NCI-H2227 treated with DMSO at 0.1 percent for 48 hours (cell line): ENCODE results near the gene FAXDC2.
A peak's percentile ranks its signal among the peaks of the same experiment; 100 is the strongest.

Experiments
- DNase-seq: peaks from one replicate; lab custom pipeline; 2025; lab: John Stamatoyannopoulos, UW

Gene FAXDC2, protein sequence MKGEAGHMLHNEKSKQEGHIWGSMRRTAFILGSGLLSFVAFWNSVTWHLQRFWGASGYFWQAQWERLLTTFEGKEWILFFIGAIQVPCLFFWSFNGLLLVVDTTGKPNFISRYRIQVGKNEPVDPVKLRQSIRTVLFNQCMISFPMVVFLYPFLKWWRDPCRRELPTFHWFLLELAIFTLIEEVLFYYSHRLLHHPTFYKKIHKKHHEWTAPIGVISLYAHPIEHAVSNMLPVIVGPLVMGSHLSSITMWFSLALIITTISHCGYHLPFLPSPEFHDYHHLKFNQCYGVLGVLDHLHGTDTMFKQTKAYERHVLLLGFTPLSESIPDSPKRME

DNA sequence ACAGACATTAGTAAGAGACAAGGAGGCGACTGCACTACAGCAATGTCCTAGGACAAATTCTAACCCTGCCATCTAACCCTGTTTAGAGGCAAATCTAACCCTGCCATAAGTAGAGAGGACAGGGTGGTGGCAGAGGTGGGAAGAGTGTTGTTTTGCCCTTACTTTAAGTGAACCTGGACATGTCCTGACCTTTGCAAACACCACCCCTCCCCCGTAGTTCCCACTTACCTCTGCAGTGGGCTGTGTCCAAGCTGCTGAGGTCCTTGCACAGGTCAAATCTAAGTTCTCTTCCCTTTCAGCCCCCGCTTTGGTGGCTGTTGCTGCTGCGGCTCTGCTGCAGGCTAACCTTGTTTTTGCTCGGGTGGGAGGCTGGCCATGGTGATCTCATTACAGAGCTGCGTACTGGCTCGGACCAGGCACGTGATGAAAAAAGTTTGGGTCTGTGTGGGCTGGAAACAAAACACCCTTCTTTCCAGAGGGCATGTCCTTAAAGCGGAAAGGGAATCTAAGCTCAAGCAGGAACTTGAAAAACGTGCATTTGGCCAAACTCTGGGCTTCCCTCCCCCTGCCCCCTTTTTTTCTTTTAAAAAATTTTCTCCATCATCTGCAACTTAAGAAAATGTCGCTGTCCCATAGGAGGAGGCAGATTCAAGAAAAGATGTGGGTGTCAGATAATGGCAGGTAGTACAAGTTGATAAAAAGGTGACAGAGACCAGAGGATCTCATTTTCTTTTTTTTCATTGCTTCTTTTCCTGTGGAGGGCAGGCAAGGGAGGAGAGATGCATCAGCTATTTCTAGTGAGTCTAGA lies at the start of gene FAXDC2:
Gene FAXDC2, minus strand, starts transcription at position 349 of the 808 bp plus-strand sequence. CDS start 12,425 bp downstream, outside the sequence.
- DNase-seq = no peak

DNA sequence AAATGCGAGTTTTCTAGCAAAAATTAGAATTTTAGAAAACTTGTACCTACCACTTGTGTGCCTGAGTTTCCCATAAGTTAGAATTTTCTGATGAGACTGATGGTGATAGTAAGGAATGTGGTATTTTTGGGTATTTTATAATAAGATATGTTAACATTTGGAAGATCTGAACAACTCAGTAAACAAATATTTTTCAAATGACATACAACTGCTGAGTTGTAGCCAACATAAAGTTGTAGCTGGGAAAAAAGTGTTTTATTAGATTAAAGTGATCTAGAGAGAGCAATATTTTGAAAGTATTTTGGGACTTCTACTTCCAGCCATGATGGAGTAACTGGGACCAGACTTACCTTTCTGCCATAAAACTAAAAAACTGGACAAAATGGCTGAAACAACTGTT lies 49.7 kb upstream of the FAXDC2 start:
- no peak for DNase-seq

DNA sequence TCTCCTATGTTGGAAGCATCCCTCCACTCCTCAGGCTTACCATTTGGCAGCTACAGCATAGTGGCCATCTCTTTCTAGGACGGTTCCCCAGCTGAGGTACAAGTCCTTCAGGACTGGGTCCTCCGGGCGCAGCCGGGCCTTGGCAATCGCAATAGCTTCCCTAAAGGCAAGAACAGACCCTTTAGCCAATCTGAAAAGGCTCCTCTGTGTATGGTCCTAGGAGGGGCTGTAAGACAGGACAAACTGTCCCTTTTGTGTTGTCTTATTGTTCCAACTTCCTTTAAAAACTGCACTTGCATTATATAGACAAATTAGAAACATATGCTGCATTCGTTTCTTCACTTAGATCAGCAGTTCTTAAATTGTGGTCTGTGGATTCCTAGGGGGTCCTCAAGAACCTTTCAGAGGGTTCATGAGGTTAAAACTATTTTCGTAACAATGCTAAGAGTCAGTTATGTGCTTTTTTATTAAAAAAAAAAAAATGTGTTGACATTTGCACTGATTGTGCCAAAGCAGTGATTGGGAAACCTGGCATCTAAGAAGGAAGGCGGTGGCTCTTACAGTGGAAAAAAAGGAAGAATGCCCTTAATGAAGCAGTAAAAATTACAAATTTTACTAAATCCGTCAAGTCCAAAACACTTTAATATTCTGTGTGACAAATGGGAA lies 48.9 kb upstream of the FAXDC2 start:
- DNase-seq = no peak

DNA sequence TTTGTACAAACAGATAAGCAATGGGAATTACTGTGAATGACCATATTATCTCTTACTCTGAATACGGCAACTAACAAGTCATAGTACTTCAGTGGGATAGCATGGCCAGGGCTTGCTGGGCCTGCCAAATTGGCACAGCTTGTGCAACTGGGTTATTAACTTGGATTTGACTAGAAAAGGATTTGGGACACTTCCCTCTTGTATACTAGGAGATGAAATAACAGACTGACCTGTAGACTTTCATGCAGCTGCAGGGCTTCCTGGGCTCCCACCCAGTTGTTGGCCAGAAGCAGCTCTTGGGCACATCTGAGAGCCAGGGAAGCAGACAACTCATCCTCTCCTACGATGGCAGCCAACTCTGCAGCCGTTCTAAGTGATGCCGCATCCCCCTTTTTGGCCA lies 47.8 kb upstream of the FAXDC2 start:
- no peak for DNase-seq

DNA sequence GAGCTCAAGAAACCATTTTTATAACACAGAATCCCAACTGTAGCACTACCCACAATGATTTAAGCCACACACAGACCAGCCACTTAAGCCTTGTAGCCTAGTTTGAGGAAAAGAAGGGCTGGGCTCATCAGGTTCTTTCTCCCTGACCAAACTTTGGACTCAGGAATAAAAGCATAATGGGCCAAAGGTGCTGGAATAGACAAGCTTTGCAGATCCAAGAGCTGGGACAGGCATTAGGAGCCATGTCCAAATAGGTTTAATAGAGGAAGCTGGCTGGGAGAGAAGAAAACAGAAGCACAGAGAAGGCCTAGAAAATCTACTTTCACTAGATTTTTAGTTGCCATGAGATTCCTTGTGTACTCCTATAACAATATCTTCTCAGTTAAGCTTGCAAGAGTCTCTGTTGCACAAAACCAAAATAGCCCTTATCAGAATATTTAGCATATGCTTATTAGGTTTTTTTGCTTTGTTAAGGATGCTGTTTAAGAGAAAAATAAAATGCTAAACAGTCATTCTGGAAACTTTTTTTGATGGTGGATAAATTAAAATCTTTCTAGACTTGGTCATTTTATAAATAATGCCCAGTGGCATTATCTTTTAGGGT lies 46.3 kb upstream of the FAXDC2 start:
- no peak for DNase-seq

DNA sequence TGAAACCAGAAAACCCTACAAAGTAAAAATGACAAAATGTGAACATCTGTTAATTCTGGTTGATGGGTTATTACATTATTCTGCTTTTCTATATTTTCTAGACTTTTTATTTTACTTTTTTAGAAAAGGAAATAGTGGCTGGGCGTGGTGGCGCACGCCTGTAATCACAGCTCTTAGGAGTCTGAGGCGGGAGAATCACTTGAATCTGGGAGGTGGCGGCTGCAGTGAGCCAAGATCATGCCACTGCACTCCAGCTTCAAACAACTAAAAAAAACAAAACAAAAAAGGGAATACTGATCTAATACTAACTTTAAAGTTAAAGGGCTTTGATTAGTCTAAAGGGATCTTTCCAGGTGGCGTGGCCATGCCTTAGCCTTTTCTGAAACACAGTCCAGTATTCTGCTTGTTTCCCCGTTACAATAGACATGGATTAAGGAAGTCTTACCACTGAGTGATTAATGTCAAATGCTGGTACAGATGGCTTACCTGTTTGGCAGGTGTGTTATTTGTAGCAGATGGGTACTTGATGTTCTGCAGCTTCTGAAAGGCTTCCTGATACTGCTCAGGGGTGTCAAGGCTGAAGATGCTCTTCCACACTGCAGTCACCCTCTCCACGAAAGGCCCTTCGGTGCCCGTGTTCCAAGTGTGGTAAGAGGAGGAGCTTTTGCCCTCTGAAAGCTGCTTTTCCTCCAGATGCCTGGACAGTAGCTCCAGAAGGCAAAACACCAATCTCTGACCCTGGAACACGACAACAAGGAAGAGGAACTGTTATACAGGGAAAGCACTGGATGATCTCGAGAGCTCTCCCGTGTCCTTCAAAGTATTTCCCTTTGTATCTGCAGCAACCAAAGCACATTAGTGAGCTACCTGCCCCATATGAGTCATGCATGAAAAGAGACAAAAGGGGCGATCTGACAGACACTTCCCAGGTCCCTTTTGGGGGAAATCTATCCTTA lies 45.5 kb upstream of the FAXDC2 start:
- DNase-seq = peak; percentile 1

DNA sequence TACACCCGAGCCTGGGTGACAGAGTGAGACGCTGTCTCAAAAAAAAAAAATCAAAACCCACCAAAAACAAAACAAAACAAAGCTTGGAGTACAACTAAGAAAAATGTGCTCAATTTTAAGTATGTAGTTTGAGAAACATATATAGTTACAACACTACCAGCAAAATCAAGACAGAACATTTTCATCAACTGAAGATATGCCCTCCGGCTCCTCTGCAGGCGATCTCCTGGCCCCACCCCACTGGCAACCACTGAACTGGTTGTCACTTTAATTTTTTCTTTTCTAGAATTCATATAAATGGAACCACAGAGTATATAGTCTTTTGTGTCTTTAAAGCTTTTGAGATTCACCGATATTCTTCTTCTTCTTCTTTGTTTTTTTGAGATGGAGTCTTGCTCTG lies 43.0 kb upstream of the FAXDC2 start:
- DNase-seq = no peak

DNA sequence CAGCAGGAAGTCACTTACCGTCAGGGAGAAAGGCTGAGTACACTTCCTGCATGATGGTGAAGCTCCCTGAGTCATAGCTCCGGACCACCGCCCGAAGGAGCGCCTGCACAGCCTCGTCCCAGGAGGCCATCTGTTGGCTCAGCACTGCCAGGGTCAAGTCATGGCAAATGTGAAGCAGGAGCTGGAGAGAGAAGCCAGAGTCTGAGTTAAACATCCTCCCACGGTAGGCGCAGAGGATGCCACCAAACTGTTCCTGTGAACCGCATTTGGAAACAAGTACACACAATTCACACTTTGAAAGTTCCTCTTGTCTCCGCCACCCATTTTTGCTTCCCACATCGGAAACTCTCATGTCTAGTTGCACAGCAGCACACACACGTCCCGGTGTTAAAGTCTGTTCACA lies 42.0 kb upstream of the FAXDC2 start:
- no peak for DNase-seq

DNA sequence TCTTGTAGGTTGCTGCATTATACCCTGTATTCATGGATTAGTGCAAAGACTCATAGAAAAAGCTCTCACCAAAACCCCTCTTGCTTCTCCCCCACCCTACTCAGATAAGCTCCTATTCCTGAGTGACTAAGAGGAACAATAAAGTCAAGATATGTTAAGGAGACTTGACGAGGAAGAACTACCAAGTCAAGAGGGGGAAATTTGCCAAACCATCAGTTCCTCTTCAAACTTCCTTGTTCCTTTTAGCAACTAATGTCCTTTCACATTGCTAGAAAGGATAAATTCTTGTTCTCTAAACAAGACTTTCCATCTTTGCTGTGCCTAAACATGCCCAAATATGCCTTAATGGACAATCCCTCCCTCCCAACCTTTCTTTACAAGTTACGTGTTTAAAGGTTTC lies 35.0 kb upstream of the FAXDC2 start:
- DNase-seq = no peak

DNA sequence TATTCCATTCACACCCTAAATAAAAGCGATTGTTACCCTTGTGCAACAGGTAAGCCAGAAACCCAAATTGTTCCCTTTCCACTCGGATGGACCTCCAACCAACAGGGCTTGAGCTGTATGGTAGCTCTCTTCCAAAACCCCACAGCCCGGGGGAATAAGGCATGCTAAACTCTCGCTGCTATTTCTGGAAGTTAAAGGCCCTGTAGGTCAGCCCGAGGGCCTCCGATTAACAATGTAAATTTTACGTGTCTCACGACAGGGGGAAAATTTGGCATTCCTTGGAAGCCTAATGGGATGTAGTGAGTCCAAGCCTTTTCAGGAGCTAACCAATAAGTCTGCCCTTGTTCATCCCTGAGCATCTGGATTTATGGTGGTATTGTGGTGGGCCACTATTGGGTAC lies 34.0 kb upstream of the FAXDC2 start:
- DNase-seq = no peak

DNA sequence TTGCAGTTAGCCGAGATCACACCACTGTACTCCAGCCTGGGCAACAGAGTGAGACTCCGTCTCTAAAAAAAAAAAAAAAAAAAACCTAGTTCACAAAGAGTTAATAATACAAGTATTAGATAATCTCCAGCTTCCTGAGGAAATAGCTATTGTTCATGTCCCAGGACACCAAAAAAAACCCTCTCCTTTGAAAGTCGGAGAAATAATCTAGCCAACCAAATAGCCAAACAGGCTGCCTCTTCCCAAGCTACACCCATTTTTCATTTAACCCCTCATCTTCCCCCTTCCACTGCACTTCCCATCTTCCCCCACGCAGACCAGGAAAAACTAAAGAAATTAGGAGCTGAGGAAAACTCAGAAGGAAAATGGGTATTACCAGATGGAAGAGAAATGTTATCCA lies 31.6 kb upstream of the FAXDC2 start:
- no peak for DNase-seq

DNA sequence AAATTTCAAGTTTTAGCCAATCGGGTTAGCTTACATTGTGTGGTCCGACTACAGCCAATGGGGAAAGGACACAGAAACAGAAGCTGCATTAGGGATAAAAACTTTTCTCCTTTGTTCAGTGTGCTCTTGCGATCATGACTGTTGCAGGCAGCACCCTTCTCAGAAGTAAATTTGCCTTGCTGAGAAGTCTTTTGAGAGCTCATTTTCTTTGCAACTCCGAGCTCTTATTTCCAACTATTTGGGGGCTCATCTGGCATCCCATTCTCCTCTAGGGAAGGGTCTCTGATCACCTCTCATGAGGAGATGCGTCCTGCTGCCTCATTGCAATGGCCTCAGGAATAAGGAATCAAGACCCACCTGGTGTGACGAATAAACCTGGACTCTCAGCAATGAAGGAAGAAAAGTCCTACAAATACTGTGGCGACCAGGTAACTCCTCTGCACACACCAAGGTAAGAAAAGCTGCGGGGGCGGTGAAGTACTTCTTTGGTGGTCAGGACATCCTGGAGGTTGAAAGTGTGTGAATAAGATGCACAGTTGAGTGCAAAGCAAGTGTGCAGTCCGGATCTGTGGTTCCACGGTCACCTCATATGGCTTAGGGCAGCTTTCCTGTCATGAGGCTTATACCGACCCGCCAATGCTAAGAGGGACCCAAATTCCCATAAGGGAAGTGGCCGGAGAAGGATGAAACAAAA lies 28.4 kb upstream of the FAXDC2 start:
- no peak for DNase-seq

DNA sequence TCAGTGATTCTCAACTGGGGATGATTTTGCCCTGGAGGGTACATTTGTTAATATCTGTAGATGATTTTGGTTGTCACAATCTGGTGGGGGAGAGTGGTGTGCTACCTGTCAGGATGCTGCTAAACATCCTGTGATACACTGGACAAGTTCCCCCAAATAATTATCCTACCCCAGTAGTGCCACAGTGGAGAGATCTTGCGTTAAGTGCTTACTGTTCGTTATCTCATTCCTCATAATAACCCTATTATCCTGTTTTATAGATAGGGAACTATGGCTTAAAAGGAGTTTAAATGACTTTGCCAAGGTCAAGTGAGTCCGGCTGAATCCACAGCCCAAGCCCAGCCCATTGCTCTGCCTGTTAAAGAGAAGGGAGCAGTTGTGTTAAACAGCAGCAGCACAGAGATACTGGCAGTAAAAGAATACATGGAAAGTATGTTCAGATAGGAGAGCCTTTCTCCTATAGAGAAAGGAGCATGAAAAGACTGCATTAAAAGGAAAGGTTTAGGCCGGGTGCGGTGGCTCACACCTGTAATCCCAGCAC lies 23.5 kb upstream of the FAXDC2 start:
- DNase-seq = no peak

DNA sequence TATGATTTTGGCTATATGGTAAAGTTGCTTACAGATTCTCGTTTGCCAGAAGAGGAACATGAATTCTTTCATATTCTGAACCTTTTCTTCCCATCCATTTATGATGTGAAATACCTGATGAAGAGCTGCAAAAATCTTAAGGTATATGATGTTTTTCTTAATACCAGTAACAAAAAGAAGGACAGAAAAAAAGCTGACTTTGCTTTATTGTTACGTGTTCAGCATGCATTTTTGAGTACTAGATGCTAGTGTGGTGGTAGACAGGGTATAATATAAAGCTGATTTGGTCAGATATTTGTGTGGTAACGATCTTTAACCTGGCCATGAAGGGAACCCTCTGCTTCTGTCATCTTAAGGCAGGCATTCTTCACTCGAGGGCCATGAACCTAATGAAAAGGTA lies 21.3 kb upstream of the FAXDC2 start:
- DNase-seq = no peak

DNA sequence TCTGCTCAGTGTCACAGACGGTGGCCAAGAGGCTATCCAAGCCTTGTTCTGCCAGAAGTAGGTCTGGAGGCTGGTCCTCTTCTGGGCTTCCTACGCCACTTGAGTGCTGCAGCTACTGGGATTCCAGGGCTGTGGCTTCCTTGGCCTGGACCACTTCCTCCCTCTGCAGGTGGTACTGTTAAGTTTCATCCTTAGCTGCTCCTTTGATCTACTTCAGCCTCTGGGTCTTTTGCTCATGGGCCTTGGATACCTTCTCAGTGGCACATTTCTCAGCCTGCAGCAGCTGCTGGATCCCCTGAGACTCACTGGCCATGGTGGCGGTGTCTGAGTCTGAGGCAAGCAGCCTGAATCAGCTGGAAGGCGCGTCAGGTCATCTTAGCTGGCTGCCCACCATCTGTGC lies 18.3 kb upstream of the FAXDC2 start:
- DNase-seq = no peak

DNA sequence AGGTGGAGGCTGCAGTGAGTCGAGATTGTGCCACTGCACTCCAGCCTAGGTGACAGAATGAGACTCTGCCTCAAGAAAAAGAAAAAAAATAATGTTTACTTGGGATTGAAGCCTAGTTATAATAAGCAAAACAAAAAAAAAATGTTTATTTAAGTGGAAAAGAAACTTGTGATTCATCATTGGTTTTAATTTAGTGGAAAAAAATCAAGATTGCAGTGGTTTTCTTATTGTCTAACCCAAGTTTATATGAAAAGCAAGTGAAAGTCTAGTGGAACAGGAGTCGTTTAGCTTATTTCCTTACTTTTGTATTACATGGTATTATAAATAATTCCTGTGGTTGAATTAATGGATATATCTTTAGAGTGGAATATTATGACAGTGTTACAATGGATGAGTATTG lies 16.4 kb upstream of the FAXDC2 start:
- no peak for DNase-seq

DNA sequence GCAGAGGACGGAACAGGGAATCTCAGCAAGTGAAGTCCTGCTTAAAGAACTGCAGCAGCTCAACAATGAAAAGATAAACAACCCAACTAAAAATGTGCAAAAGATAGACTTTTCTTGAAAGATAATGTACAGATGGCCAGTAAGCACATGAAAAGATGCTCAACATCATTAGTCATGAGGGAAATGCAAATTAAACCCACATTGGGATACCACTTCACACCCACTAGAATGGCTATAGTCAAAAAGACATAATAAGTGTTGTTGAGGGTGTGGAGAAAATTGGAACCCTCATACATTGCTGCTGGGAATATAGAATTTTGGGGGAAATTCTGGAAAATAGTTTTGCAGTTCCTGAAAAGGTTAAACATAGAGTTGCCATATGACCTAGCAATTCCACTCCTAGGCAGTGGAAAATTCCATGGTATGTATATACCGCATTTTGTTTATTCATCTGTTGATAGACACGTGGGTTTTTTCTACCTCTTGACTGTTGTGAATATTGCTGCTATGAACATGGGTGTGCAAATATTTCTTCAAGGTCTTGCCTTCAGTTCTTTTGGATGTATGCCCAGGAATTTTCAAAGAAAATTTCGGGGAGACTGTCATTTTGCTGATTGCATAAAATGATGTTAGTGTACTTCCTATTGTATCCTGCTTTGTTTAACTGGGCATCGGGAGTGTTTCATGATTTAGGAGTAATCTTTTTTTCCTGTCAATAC lies 15.2 kb upstream of the FAXDC2 start:
- no peak for DNase-seq

DNA sequence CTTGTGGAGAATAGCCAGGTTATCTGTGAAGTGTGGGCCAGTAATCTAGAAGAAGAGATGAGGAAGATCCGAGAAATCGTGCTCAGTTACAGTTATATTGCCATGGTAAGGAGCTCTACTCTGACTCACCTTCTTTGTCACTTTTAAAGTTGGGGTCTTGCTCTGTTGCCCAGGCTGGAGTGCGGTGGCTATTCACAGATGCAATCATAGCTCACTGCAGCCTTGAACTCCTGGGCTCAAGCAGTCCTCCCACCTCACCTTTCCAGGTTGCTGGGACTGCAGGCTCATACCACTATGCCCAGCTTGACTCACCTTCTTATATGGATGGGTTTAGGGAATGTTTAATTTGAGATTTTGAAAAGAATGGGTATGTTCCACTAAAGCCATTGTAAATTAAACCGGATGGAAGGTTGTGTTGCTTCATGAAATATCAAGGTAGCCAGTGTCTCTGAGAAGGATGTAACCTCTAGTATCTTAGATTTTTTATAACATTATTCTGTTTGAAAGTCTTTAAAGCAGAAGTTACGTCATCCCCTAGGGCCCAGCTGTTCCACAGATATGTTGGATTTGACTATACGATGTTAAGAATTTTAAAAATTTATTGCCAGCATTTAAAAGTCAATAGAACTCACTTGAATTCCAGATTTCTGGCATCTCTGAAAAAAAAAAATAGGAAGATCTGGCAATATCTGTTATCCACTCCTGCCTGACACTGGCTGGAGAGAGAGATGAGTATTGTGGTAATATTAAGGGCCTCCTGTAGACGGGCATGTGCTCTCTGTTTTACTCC lies 13.1 kb upstream of the FAXDC2 start:
- DNase-seq = no peak

DNA sequence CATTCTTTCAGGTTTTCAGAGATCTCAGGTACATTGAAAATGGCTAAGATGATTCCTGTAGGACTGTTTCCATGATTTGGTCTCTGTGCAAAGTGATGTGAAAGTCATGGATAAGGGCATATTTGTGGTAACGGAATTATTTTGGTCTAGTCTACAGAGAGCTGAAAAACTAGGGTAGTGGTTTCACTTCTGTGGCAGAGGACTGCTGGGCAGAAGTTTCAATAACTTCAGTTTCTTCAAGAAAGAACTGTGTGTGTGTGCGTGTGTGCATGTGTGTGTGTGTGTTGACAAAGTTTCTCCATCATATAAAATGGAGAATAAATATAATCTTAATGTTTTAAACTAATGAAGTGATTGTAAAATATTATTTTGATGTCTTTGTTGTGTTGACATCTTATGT lies 12.4 kb upstream of the FAXDC2 start:
- no peak for DNase-seq
